Measurements from ENCODE around the gene ABHD6. TPM values are rescaled to one million over a fixed set of nuclear protein-coding genes. Genes with fewer than 3 reads are reported as not detected.

ABHD6 gene
- total RNA-seq, 1 donor from 2014 or later = 48.7 TPM

GRCh38 chr3:58307639-58308215 is 70.1 kb downstream of the ABHD6 start:
- Mint-ChIP-seq H3K9me3 (no peaks in the 10 kb centered on the region), H3K27me3 (no peaks in the 10 kb centered on the region), H3K4me3 (peak overlapping the region; percentile 98), H3K36me3 (ENCODE audit: low read depth) (peaks cover 37% of the 10 kb centered on the region), H3K27ac (no peak overlapping the region), H3K4me1 (peaks cover 29% of the 10 kb centered on the region)
- CTCF ChIA-PET = interaction anchor here (0.8 to 4.5 kb wide), 29 partner anchors 10 to 405 kb away, joined by 3 to 60 read pairs (median 6); partner anchors contain the start of genes KCTD6 and PXK
- intact Hi-C loops (cut with micrococcal nuclease) = loop anchor here (1.0 to 5.0 kb wide), 5 partner anchors 14 to 745 kb away; partner anchors contain the start of genes CFAP20DC, FLNB and SLMAP
- ATAC-seq (ENCODE audit: low read depth) (no peak), DNase-seq (no peak)
- TF ChIP-seq CTCF (IDR thresholded peaks at IDR 0.05) = no peak
- POLR2A ChIA-PET = interaction anchor here (1.6 to 2.8 kb wide), 3 partner anchors 13 to 108 kb away, joined by 5 to 13 read pairs (median 9); no protein-coding TSS in a partner anchor

- ATAC-seq (ENCODE audit: low read depth) = no peak
Measured at GRCh38 chr3:58308728-58309127, 71.1 kb downstream of the ABHD6 start.

GRCh38 chr3:58317811-58318210 is 80.2 kb downstream of the ABHD6 start:
- no peaks in the 10 kb centered on the region for H3K9me3 Mint-ChIP-seq
- peaks cover 5% of the 10 kb centered on the region for H3K4me1 Mint-ChIP-seq
- TF ChIP-seq CTCF (IDR thresholded peaks at IDR 0.05) = no peak
- intact Hi-C loops (cut with micrococcal nuclease) = no loop called here
- ATAC-seq (ENCODE audit: low read depth) (no peak), DNase-seq (no peak)
- ChIA-PET CTCF (interaction anchor here (0.8 to 3.8 kb wide), 5 partner anchors 11 to 313 kb away, joined by 3 to 30 read pairs (median 3); partner anchors contain the start of genes HTD2 and RPP14), POLR2A (no interaction called here)
- no peaks in the 10 kb centered on the region for H3K27me3 Mint-ChIP-seq
- H3K4me3 Mint-ChIP-seq = no peak overlapping the region
- H3K36me3 Mint-ChIP-seq (ENCODE audit: low read depth) = peaks cover 60% of the 10 kb centered on the region
- no peak overlapping the region for H3K27ac Mint-ChIP-seq

More at GRCh38 chr3:58308728-58309127, 71.1 kb downstream of the ABHD6 start:
- no peak for TF ChIP-seq CTCF (IDR thresholded peaks at IDR 0.05)
- no peak overlapping the region for H3K27ac Mint-ChIP-seq
- intact Hi-C loops (cut with micrococcal nuclease) = loop anchor here (5.0 kb wide), 3 partner anchors 301 to 744 kb away; partner anchors contain the start of genes CFAP20DC, FLNB and SLMAP
- peaks cover 46% of the 10 kb centered on the region for H3K36me3 Mint-ChIP-seq (ENCODE audit: low read depth)
- H3K4me1 Mint-ChIP-seq = peaks cover 29% of the 10 kb centered on the region
- no peaks in the 10 kb centered on the region for H3K9me3 Mint-ChIP-seq
- DNase-seq = no peak
- ChIA-PET POLR2A (no interaction called here), CTCF (interaction anchor here (1.0 to 4.5 kb wide), 10 partner anchors 9 to 322 kb away, joined by 3 to 60 read pairs (median 18); partner anchors contain the start of gene KCTD6)
- H3K4me3 Mint-ChIP-seq = no peak overlapping the region
- no peaks in the 10 kb centered on the region for H3K27me3 Mint-ChIP-seq

- intact Hi-C loops (cut with micrococcal nuclease) = loop anchor here (1.0 to 5.0 kb wide), 6 partner anchors 14 to 311 kb away; no protein-coding TSS in a partner anchor
- Mint-ChIP-seq H3K36me3 (ENCODE audit: low read depth) (peaks cover 29% of the 10 kb centered on the region), H3K27ac (no peak overlapping the region), H3K4me1 (peaks cover 38% of the 10 kb centered on the region), H3K9me3 (no peaks in the 10 kb centered on the region), H3K27me3 (no peaks in the 10 kb centered on the region), H3K4me3 (no peak overlapping the region)
- no peak for TF ChIP-seq CTCF (IDR thresholded peaks at IDR 0.05)
- ChIA-PET POLR2A (interaction anchor here (0.6 to 2.2 kb wide), 3 partner anchors 15 to 117 kb away, joined by 3 to 9 read pairs (median 4); partner anchors contain the start of genes HTD2 and RPP14), CTCF (interaction anchor here (0.5 to 2.8 kb wide), 11 partner anchors 10 to 308 kb away, joined by 3 to 23 read pairs (median 5); no protein-coding TSS in a partner anchor)
- DNase-seq (no peak), ATAC-seq (ENCODE audit: low read depth) (no peak)
Measured at GRCh38 chr3:58321791-58322190, 84.2 kb downstream of the ABHD6 start.

- H3K9me3 Mint-ChIP-seq = no peaks in the 10 kb centered on the region
- no peaks in the 10 kb centered on the region for H3K27me3 Mint-ChIP-seq
- TF ChIP-seq CTCF (IDR thresholded peaks at IDR 0.05) = no peak
- ATAC-seq (ENCODE audit: low read depth) (no peak), DNase-seq (no peak)
- no peak overlapping the region for H3K27ac Mint-ChIP-seq
- peaks cover 38% of the 10 kb centered on the region for H3K4me1 Mint-ChIP-seq
- no peak overlapping the region for H3K4me3 Mint-ChIP-seq
- H3K36me3 Mint-ChIP-seq (ENCODE audit: low read depth) = peaks cover 20% of the 10 kb centered on the region
- intact Hi-C loops (cut with micrococcal nuclease) = loop anchor here (5.0 kb wide), 2 partner anchors 35 to 310 kb away; no protein-coding TSS in a partner anchor
- POLR2A ChIA-PET = no interaction called here
- CTCF ChIA-PET = interaction anchor here (0.6 to 2.8 kb wide), 7 partner anchors 9 to 307 kb away, joined by 3 to 23 read pairs (median 5); partner anchors contain the start of gene KCTD6
Measured at GRCh38 chr3:58322793-58323192, 85.2 kb downstream of the ABHD6 start.
